Measurements from ENCODE around the gene ARID3A.

DNA sequence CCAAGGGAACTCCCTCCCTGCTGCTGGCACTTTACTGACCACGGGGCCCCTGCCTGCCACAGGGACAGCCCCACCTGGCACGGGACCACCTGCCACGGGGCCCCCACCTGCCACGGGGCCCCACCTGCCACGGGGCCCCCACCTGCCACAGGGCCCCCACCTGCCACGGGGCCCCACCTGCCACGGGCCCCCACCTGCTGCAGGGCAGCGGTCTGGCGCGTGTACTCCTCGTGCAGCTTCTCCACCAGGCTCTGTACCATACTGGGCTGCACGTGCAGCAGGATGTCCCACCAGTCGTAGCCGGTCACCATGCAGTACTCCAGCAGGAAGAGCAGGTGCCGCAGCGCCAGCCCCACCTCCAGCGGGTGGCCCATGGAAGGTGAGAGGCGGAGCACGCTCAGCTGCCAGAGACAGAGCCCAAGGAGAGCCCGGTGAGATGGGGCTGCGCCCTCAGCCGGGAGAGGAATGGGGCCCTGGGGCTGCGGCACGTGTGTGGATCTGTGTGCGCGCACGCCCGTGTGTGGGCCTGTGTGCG is 49.0 kb upstream of the ARID3A start:
- no peak for TF ChIP-seq EZH2phosphoT487 (IDR thresholded peaks at IDR 0.05; ENCODE audit: insufficient read depth, low read depth)
- TF ChIP-seq EZH2 (IDR thresholded peaks at IDR 0.05; ENCODE audit: insufficient read depth, poor library complexity, severe bottlenecking): no peak
